Esophagus muscularis mucosa (tissue), 4 donors: Measurements from ENCODE around the gene MAZ. TPM values are rescaled to one million over a fixed set of nuclear protein-coding genes. Genes with fewer than 3 reads are reported as not detected.
A peak's percentile ranks its signal among the peaks of the same experiment; 100 is the strongest.

Experiments used
- DNase-seq: peaks from one replicate; pipeline ENCODE4 v3.0.0-alpha.2; 2017; ENCODE audit errors: extremely low spot score
- H3K27ac ChIP-seq, 4 donors: fragments of 200-600 bp; sonication (generic); replicated peaks in 1 of 4; 1 replicate in 3 of 4; 2 replicates in 1 of 4; pipeline ENCODE4 v1.5.1; 2016 to 2019; ENCODE audit warnings: mild to moderate bottlenecking in 1 of 4
- H3K27me3 ChIP-seq, 4 donors: fragments of 200-600 bp; sonication (generic); one replicate each; pipeline versions ENCODE4 v1.5.1 to v1.6.0; 2016 to 2019
- H3K36me3 ChIP-seq, 4 donors: fragments of 200-600 bp; sonication (generic); one replicate each; pipeline ENCODE4 v1.5.1; 2016 to 2019
- H3K4me1 ChIP-seq, 4 donors: fragments of 200-600 bp; sonication (generic); one replicate each; pipeline ENCODE4 v1.5.1; 2016 to 2019
- H3K4me3 ChIP-seq, 4 donors: fragments of 200-600 bp; sonication (generic); 1 replicate in 2 of 4; 2 replicates in 2 of 4; pipeline ENCODE4 v1.5.1; 2016 to 2019; ENCODE audit warnings: mild to moderate bottlenecking in 4 of 4, moderate library complexity in 1 of 4
- H3K9me3 ChIP-seq, 4 donors: fragments of 200-600 bp; sonication (generic); 1 replicate in 3 of 4; 2 replicates in 1 of 4; pipeline ENCODE4 v1.5.1; 2016 to 2019
- EP300 ChIP-seq: sonication (generic); formaldehyde crosslinking; IDR thresholded peaks from one replicate; pipeline ENCODE4 v1.6.1; 2017; ENCODE audit warnings: antibody characterized with exemption
- POLR2A ChIP-seq: fragments of 450-650 bp; IDR thresholded peaks from one replicate; pipeline ENCODE4 v1.6.1; 2017; ENCODE audit warnings: antibody characterized with exemption, moderate library complexity, mild to moderate bottlenecking, low read depth
- POLR2AphosphoS5 ChIP-seq, 2 donors: sonication (generic); formaldehyde crosslinking; IDR thresholded peaks; one replicate each; pipeline ENCODE4 v1.6.1; 2017; ENCODE audit warnings: antibody characterized with exemption in 2 of 2
- WGBS: methylation state at CpG from one replicate; pipeline ENCODE4 v1.1.5; 2018; 5-methylcytosine and 5-hydroxymethylcytosine counted together
- intact Hi-C: fragments of 100-400 bp; cut with DNase I; formaldehyde crosslinking; loops from one replicate; pipeline ENCODE4 v1.15.1; 2023
- total RNA-seq, 4 donors: library from RNA; depleted of rRNA; stranded (reverse); fragments of >200 nt; gene quantifications; one replicate each; pipeline versions ENCODE4 v1.1.0 to v1.2.1, GENCODE V29; 2016
- TF ChIP-seq, protein P1 (sequence below), 3 experiments: fragments of 200-600 bp in 2 of 3; fragments of 450-650 bp in 1 of 3; sonication (generic) in 2 of 3; IDR thresholded peaks; one replicate each; pipeline ENCODE4 v1.5.1; 2017 to 2019; ENCODE audit warnings: antibody characterized with exemption in 3 of 3, mild to moderate bottlenecking in 2 of 3, moderate library complexity in 1 of 3

Gene MAZ
- total RNA-seq, 4 donors from 2014 or later = 120 to 284 (median 158) TPM

DNA sequence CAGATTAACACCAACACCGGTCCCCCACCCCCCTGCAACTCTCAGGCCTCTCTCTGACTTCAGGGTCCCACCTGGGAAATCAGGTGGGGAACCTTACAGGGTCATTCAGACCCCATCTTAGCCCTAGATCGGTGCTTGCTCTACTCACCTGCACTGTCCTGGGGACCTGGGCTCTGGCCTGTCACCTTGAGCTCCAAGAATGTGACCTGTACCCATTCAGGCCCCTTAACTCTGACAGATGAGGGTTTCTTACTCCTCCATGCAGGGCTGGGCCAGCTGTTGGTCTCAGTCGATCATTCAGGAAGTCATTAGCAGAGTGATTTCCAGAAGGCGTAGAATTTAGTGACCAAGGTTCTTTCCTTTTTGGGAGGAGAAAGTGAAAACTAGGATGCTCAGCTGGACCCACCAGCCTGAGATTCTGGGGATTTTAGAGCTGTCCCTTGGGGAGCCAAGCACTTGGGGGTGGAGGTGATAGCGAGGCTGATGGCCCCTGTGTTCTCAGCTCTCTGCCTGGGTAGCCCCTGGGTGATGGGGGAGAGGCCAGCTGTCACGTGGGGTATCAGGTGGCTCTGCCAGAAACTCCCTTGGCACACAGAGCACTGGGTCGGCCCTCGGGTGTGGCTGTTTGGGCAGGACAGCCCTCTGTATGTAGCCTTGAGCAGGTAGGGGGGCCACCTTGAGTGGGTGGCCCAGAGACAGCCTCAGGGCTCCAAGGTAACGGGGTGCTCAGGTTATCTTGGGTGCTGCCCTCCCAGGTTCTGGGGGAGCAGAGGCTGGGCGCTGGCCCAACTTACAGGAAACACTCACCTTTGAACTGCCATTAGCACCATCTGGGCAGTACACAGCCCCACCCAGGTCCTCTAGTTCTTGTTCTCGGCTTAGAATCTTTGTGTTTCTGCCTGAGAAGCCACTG, 14.7 kb downstream of the MAZ start:
- Histone ChIP-seq H3K9me3 (no peaks in the 10 kb centered on the region), H3K4me3 (peak overlapping the region; percentile 64 to 82 (median 72)), H3K36me3 (peaks cover 0 to 19% (median 16%) of the 10 kb centered on the region in 4 donors), H3K4me1 (peaks cover 73 to 94% (median 90%) of the 10 kb centered on the region in 4 donors), H3K27me3 (no peaks in the 10 kb centered on the region), H3K27ac (peak overlapping the region; percentile 81 to 91 (median 86))
- WGBS = 32% methylated on average over 9 of the region's 11 CpGs
- TF ChIP-seq EP300 = no peak
- peak in 1 of 2 donors; percentile 34 for TF ChIP-seq POLR2AphosphoS5 (IDR thresholded peaks at IDR 0.05)
- TF ChIP-seq, protein P1, sequence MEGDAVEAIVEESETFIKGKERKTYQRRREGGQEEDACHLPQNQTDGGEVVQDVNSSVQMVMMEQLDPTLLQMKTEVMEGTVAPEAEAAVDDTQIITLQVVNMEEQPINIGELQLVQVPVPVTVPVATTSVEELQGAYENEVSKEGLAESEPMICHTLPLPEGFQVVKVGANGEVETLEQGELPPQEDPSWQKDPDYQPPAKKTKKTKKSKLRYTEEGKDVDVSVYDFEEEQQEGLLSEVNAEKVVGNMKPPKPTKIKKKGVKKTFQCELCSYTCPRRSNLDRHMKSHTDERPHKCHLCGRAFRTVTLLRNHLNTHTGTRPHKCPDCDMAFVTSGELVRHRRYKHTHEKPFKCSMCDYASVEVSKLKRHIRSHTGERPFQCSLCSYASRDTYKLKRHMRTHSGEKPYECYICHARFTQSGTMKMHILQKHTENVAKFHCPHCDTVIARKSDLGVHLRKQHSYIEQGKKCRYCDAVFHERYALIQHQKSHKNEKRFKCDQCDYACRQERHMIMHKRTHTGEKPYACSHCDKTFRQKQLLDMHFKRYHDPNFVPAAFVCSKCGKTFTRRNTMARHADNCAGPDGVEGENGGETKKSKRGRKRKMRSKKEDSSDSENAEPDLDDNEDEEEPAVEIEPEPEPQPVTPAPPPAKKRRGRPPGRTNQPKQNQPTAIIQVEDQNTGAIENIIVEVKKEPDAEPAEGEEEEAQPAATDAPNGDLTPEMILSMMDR (IDR thresholded peaks at IDR 0.05) = no peak
- DNase-seq = no peak
- intact Hi-C loops = no loop called here

DNA sequence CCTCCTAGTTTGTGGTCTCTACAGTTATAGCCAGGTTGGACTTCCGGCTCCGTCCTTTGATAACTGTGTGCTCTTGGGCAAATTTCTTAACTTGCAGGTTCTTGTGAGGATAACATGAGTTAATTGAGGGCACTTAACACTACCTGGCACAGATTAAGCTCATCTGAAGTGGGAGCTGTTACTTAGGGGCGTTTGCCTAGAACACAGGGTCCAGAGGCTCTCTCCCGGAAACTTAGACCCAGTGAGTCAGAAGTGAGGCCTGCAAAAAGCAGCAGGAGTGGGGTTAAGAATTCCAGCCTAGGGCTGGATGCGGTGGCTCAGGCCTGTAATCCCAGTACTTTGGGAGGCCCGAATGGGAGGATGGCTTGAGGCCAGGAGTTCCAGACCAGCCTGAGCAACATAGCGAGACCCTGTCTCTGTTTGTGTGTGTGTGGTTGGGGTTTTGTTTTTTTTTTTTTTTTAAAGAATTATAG, 15.3 kb downstream of the MAZ start:
- Histone ChIP-seq H3K4me1 (peaks cover 80 to 97% (median 95%) of the 10 kb centered on the region in 4 donors), H3K4me3 (peak overlapping the region; percentile 64 to 82 (median 72)), H3K9me3 (no peaks in the 10 kb centered on the region), H3K36me3 (peaks cover 0 to 19% (median 16%) of the 10 kb centered on the region in 4 donors), H3K27me3 (no peaks in the 10 kb centered on the region), H3K27ac (peak overlapping the region; percentile 81 to 91 (median 86))
- DNase-seq = no peak
- TF ChIP-seq, protein P1 (IDR thresholded peaks at IDR 0.05) = no peak
- no peak for TF ChIP-seq POLR2A
- no peak for TF ChIP-seq EP300
- no peak for TF ChIP-seq POLR2AphosphoS5 (IDR thresholded peaks at IDR 0.05)
- 45% methylated on average over 7 of the region's 7 CpGs for WGBS
- intact Hi-C loops = no loop called here

DNA sequence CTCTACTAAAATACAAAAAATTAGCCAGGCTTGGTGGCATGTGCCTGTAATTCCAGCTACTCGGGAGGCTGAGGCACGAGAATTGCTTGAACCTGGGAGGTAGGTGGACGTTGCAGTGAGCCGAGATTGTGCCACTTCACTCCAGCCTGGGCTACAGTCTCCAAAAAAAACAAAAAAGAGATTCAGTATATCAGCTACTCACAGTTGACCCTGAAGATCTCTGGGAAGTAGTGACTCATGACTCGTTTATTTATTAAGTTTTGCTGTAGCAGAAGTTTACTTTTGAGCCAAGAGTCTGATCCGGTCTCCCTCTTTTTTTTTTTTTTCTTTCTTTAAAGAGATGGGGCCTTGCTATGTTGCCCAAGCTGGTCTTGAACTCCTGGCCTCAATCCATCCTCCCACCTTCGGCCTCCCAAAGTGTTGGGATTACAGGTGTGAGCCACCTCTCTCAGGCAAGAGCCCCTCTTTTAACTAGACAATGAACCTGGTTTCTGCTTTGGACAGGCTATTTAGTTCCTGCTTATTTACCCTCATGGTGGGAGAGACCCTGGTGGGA, 18.3 kb downstream of the MAZ start:
- no peaks in the 10 kb centered on the region for H3K9me3 ChIP-seq
- peak overlapping the region in 3 of 4 donors; percentile 5 to 36 (median 23) for H3K4me3 ChIP-seq
- peak overlapping the region; percentile 55 to 76 (median 72) for H3K27ac ChIP-seq
- DNase-seq = no peak
- peaks cover 0 to 2% (median under 1%) of the 10 kb centered on the region in 4 donors for H3K36me3 ChIP-seq
- H3K27me3 ChIP-seq = no peaks in the 10 kb centered on the region
- intact Hi-C loops = no loop called here
- no peak for TF ChIP-seq EP300
- TF ChIP-seq, protein P1 (IDR thresholded peaks at IDR 0.05) = no peak
- WGBS = 36% methylated on average over 4 of the region's 7 CpGs
- peaks cover 62 to 96% (median 92%) of the 10 kb centered on the region in 4 donors for H3K4me1 ChIP-seq

DNA sequence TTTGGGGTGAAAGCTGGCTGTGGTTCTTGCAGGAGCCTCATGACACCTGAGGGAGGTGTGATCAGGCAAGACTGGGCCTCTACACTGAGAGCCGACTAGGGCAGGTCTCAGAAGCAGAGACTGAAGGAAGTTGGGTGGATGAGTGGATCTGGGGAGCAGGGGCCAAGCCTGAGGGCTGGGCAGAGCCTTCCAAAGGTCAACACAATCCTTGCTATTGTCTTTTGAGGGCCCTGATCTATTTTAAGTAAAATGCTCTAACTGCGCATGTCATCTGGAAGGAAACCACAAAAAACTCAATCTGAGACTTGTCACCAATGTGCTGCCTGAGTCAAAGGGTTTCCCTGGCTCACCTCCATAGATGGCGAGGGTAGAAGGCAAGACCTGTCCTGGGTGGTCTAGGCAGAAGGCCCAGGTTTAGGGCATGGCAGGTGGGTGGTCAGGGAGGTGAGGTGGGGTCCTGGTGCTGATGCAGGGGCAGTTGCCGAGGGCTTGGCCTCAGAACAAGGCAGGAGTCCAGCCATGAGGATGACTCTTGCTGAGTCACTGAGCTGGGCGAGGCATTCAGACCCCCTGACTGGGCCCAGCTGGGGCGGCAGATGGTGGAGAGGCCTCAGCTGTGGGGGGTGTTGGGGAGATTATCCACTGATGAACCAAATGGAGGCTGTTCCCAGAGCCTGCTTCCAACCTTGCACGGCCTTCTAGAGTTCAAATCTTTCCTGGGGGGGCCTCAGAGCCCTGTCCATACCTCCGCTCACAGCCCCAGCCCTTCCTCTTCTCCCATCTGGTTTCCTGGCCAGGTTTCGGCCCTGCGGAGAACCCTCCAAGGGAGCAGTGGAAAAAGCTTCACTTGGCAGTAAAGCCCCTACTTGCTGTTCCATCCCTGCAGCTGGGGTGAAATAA, 19.1 kb downstream of the MAZ start:
- peak overlapping the region in 3 of 4 donors; percentile 12 to 36 (median 23) for H3K4me3 ChIP-seq

More for the DNA sequence above, 19.1 kb downstream of the MAZ start:
- TF ChIP-seq POLR2AphosphoS5 (IDR thresholded peaks at IDR 0.05) = no peak
- no peak for TF ChIP-seq POLR2A
- TF ChIP-seq EP300 = no peak
- TF ChIP-seq, protein P1 (IDR thresholded peaks at IDR 0.05) = no peak
- no peaks in the 10 kb centered on the region for H3K27me3 ChIP-seq
- intact Hi-C loops = no loop called here
- peaks cover 56 to 97% (median 89%) of the 10 kb centered on the region in 4 donors for H3K4me1 ChIP-seq
- DNase-seq = no peak
- H3K27ac ChIP-seq = peak overlapping the region; percentile 55 to 76 (median 72)
- WGBS = 47% methylated on average over 9 of the region's 10 CpGs
- H3K36me3 ChIP-seq = peaks cover 3 to 8% (median 5%) of the 10 kb centered on the region in 4 donors
- no peaks in the 10 kb centered on the region for H3K9me3 ChIP-seq
